GM13977 (cell line): ENCODE data around the gene CFAP100.

Experiments used
- DNase-seq: peaks from one replicate; pipeline ENCODE4 v3.0.0; 2012; ENCODE audit warnings: low spot score
- CTCF ChIP-seq: IDR thresholded peaks from 2 replicates; pipeline ENCODE4 v1.5.1; 2012; ENCODE audit warnings: mild to moderate bottlenecking, control low read depth; ENCODE audit not compliant: insufficient read depth; ENCODE audit errors: extremely low read depth, missing control alignments
- in situ Hi-C: fragments of 300-500 bp; cut with MboI; formaldehyde crosslinking; loops from one replicate; pipeline ENCODE4 v1.12.0; 2022; ENCODE audit warnings: low sequenced_read_pairs, low pct_unique_long_range_greater_than_20kb, mixed read lengths, inconsistent platforms; ENCODE audit not compliant: unreplicated experiment

CFAP100 gene

GRCh38 chr3:126370606-126371005 lies 24.1 kb upstream of the CFAP100 start:
- in situ Hi-C loops = no loop called here
- TF ChIP-seq CTCF = no peak
- no peak for DNase-seq

GRCh38 chr3:126371096-126371705 lies 23.5 kb upstream of the CFAP100 start:
- no peak for DNase-seq
- no peak for TF ChIP-seq CTCF
- in situ Hi-C loops = no loop called here

DNA sequence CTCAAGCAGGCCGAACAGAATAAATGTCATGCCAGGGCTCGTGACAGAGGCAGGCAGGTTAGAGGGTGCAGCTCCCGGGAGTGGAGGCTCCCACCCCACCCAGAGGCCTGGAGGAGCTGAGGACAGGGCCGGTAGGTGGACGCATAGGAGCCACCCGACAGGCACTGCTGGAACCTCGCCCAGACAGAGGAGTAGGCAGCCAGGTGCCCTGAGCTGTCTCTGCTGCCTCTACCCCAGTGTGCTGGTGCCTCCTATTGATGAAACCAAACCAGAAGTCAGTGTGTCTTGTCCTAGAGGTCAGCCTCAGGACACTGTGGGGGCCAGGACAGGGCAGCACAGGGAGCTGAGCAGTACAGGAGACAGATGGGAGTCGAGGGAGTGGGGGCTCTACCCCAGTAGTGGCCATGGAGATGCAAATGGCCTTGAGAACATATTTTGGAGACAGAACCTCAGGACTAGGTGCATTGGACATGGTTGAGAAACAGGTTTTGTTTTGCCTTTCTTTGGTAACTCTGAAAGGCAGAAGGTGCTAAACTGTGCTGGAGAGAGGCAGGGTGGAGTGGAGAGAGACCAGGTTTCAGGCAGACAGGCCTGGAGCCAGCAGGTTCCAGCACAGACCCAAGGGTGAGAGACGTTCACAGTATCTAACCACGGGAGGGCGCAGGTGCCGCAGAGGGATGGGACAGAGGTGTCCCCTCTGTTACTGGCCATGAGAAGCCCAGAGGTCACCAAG lies 22.1 kb upstream of the CFAP100 start:
- in situ Hi-C loops = no loop called here
- DNase-seq = no peak
- no peak for TF ChIP-seq CTCF

DNA sequence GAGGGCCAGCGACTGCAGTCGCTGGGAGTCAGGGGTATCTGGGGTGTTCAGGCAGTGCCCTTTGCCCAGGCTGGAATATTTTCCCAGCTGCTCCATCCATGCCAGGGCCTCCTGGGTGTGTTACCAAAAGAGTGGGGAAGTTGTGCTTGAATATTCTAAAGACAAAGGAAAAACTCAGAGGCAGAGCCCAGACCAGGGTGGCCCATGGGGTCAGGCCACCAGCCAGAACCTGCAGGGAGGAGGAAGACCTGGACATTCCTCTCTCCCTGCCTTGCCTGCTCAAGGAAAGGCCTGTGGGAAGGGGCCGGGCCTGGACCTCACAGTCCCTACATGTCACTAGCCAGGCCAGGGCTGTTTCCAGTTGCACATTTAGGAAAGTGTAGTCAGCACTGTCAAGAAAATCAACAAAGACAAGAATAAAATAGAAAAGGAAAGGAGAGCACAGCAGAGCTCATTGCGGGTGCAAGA lies 21.5 kb upstream of the CFAP100 start:
- TF ChIP-seq CTCF = no peak
- no peak for DNase-seq
- in situ Hi-C loops = no loop called here

DNA sequence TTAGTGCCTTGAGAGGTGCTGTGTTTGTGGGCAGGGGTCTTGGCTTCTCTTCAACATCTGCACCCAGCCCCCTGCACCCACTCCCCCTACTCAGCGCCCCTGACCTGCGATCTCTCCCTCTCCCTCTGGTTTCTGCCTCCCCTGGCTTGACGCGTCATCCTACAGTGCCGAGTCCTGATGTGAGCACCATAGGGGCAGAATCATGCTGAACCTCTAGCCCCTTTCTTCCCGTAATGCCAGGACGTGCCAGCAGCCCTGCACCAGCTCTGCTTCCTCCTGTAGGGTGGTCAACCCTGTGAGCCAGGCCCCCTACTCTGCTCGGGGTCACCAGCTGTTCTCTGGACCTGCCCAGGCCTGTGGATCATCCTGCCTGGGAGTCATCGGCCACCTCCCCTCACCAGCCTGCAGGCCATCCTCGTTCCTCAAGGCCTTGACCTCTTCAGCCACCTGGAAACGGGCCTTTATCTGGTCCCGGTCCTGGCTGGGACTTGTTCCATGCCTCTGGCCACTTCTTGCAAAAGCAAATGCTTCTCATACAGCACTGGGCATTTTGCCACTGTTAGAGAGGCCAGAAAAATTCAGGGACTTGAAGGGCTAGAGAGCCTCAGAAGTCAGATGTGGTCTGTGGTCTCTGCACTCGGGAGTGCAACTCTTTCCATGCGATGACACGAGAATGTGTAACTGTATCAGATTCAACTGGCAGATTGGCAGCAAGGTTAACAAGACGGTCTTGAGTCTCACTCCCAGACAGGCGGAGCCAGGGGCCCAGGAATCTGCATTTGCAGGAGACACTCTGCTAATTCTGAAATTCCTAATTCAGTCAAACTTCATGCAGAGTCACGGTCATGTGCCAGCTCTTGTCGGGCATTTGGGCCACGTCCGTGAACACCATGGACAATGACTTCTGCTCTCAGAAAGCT lies 20.8 kb upstream of the CFAP100 start:
- TF ChIP-seq CTCF = no peak
- in situ Hi-C loops = no loop called here
- DNase-seq = no peak

- no peak for TF ChIP-seq CTCF
- in situ Hi-C loops = no loop called here
- DNase-seq = no peak
These were observed 18.8 kb upstream of the CFAP100 start for GRCh38 chr3:126375835-126376331.
